HTERT RPE-1 (cell line): ENCODE measurements around the gene ETV6.
"Not testable (repeated sequence)": the region's sequence is repeated elsewhere in the genome, so short reads cannot be mapped to it uniquely, and the experiment has no call there.

Source experiments
- in situ Hi-C: fragments of 300-500 bp; cut with MboI; formaldehyde crosslinking; loops from 4 replicates; pipeline ENCODE4 v1.14.3; 2020; ENCODE audit warnings: low sequenced_read_pairs

ETV6 gene

GRCh38 chr12:11666131-11667050 lies 16.9 kb downstream of the ETV6 start:
- in situ Hi-C loops = no loop called here

GRCh38 chr12:11667171-11667570 lies 17.7 kb downstream of the ETV6 start:
- in situ Hi-C loops = no loop called here

- in situ Hi-C loops = no loop called here
Measured at GRCh38 chr12:11668611-11669010, 19.1 kb downstream of the ETV6 start.

- in situ Hi-C loops = no loop called here
Measured at GRCh38 chr12:11669348-11669747, 19.9 kb downstream of the ETV6 start.

GRCh38 chr12:11672256-11673191 lies 23.1 kb downstream of the ETV6 start:
- in situ Hi-C loops = no loop called here

- in situ Hi-C loops = no loop called here
Measured at GRCh38 chr12:11673666-11674461, 24.4 kb downstream of the ETV6 start.

GRCh38 chr12:11674894-11675390 lies 25.5 kb downstream of the ETV6 start:
- in situ Hi-C loops = no loop called here

GRCh38 chr12:11676052-11676451 lies 26.6 kb downstream of the ETV6 start:
- in situ Hi-C loops = no loop called here

GRCh38 chr12:11677093-11677492 lies 27.6 kb downstream of the ETV6 start:
- in situ Hi-C loops = no loop called here

GRCh38 chr12:11677752-11678151 lies 28.3 kb downstream of the ETV6 start:
- in situ Hi-C loops = no loop called here

GRCh38 chr12:11678781-11679180 lies 29.3 kb downstream of the ETV6 start:
- in situ Hi-C loops = no loop called here

- in situ Hi-C loops = no loop called here
Measured at GRCh38 chr12:11681207-11681606, 31.7 kb downstream of the ETV6 start.

- in situ Hi-C loops = not testable (repeated sequence)
Measured at GRCh38 chr12:11681695-11682094, 32.2 kb downstream of the ETV6 start.

- in situ Hi-C loops = no loop called here
Measured at GRCh38 chr12:11684393-11684792, 34.9 kb downstream of the ETV6 start.

- in situ Hi-C loops = no loop called here
Measured at GRCh38 chr12:11684811-11685210, 35.3 kb downstream of the ETV6 start.

GRCh38 chr12:11685316-11685715 lies 35.8 kb downstream of the ETV6 start:
- in situ Hi-C loops = no loop called here

- in situ Hi-C loops = no loop called here
Measured at GRCh38 chr12:11685716-11686115, 36.2 kb downstream of the ETV6 start.

GRCh38 chr12:11686120-11686519 lies 36.6 kb downstream of the ETV6 start:
- in situ Hi-C loops = no loop called here

GRCh38 chr12:11687528-11687927 lies 38.1 kb downstream of the ETV6 start:
- in situ Hi-C loops = no loop called here

- in situ Hi-C loops = no loop called here
Measured at GRCh38 chr12:11688379-11688778, 38.9 kb downstream of the ETV6 start.

- in situ Hi-C loops = no loop called here
Measured at GRCh38 chr12:11688831-11689230, 39.4 kb downstream of the ETV6 start.
